K562 (cell line): ENCODE results near the gene PTAR1. TPM values are rescaled to one million over a fixed set of nuclear protein-coding genes. Genes with fewer than 3 reads are reported as not detected.
A peak's percentile ranks its signal among the peaks of the same experiment; 100 is the strongest.

Experiments used
- BCOR ChIP-seq: fragments of 450-650 bp; IDR thresholded peaks from 2 replicates; pipeline ENCODE4 v1.6.1; 2016
- CBFB ChIP-seq: sonication (generic); formaldehyde crosslinking; IDR thresholded peaks from 2 replicates; pipeline ENCODE4 v1.4.0; 2020; ENCODE audit warnings: mild to moderate bottlenecking, missing genetic modification reagents
- CHD7 ChIP-seq: fragments of 200-600 bp; sonication (generic); IDR thresholded peaks from one replicate; pipeline ENCODE4 v1.6.1; 2012; ENCODE audit warnings: mild to moderate bottlenecking, low read depth, low read length, inconsistent platforms
- CTBP1 ChIP-seq: fragments of 450-650 bp; IDR thresholded peaks from 2 replicates; pipeline ENCODE4 v1.6.1; 2016; ENCODE audit warnings: borderline replicate concordance
- ETS2 ChIP-seq: IDR thresholded peaks from 2 replicates; pipeline ENCODE4 v1.6.1; 2016; ENCODE audit warnings: borderline replicate concordance, missing genetic modification characterization, mild to moderate bottlenecking, moderate library complexity, missing compliant biosample characterization; ENCODE audit not compliant: poor library complexity, severe bottlenecking
- FOXK1 ChIP-seq: sonication (generic); formaldehyde crosslinking; IDR thresholded peaks from 2 replicates; pipeline ENCODE4 v1.8.0; 2022; ENCODE audit warnings: missing genetic modification reagents, mild to moderate bottlenecking, borderline replicate concordance
- FUS ChIP-seq: fragments of 200-400 bp; formaldehyde crosslinking; optimal IDR thresholded peaks from 2 replicates; pipeline ENCODE3; 2017; ENCODE audit warnings: low read depth, low read length
- HDAC1 ChIP-seq, 2 experiments: fragments of 450-650 bp; IDR thresholded peaks; 2 replicates each; pipeline ENCODE4 v1.6.1; 2016 to 2017; ENCODE audit warnings: inconsistent platforms in 1 of 2, mild to moderate bottlenecking in 1 of 2, moderate library complexity in 1 of 2
- HDAC2 ChIP-seq: fragments of 450-650 bp; IDR thresholded peaks from 2 replicates; pipeline ENCODE4 v1.6.1; 2016; ENCODE audit warnings: mild to moderate bottlenecking
- NCOR1 ChIP-seq: fragments of 450-650 bp; IDR thresholded peaks from 2 replicates; pipeline ENCODE4 v1.6.1; 2016; ENCODE audit warnings: mild to moderate bottlenecking, moderate library complexity
- TAF15 ChIP-seq: fragments of 200-400 bp; formaldehyde crosslinking; IDR thresholded peaks from 2 replicates; pipeline ENCODE4 v1.6.1; 2017; ENCODE audit warnings: mild to moderate bottlenecking, low read depth, low read length, moderate library complexity
- TRIM25 ChIP-seq: fragments of 450-650 bp; IDR thresholded peaks from 2 replicates; pipeline ENCODE4 v1.7.0; 2016; ENCODE audit warnings: borderline replicate concordance
- ZNF512 ChIP-seq: IDR thresholded peaks from 2 replicates; pipeline ENCODE4 v1.6.1; 2016; ENCODE audit warnings: missing genetic modification characterization, missing compliant biosample characterization
- polyA plus RNA-seq, 8 experiments: library from polyadenylated mRNA; depleted of rRNA in 4 of 8; stranded (reverse) in 5 of 8; unstranded in 3 of 8; fragments of >200 nt; fragmentation: Nextera tagmentation in 2 of 8; fragmentation: Illumina TruSeq in 1 of 8; extraction: Ambion mirVana in 2 of 8; extraction: Trizol in 1 of 8; gene quantifications; 2 replicates each; pipeline versions ENCODE4 v1.2.1 to v1.2.3, GENCODE V29; 2011 to 2014; ENCODE audit warnings: inconsistent platforms in 1 of 8, missing spikeins in 1 of 8
- total RNA-seq, 7 experiments: library from RNA; depleted of rRNA in 6 of 7; stranded (reverse); fragments of >200 nt in 6 of 7; fragmentation: Illumina TruSeq in 2 of 7; extraction: Trizol in 2 of 7; gene quantifications; 2 replicates each; pipeline versions ENCODE4 v1.2.1 to v1.2.3, GENCODE V29; 2011 to 2021; ENCODE audit warnings: low replicate concordance in 1 of 7

PTAR1 gene
- total and polyA plus RNA-seq, 9 of the 15 experiments (the other 6 are each of a cell fraction or from before 2014, with no cell fraction given): 10.1 to 48.0 (median 28.0) TPM

GRCh38 chr9:69759421-69760277 lies at the start of gene PTAR1 (continued):
- TF ChIP-seq CHD7: no peak
- TF ChIP-seq ZNF512 (tag): no peak
- TF ChIP-seq NCOR1: no peak
- TF ChIP-seq HDAC1 (IDR thresholded peaks at IDR 0.05): no peak
- TF ChIP-seq TRIM25: no peak
- peak; percentile 67; the same call in 1 of the 2 replicates for TF ChIP-seq CTBP1
- no peak for TF ChIP-seq FUS
- TF ChIP-seq ETS2 (tag): no peak
- no peak for TF ChIP-seq FOXK1 (CRISPR knock-in tag)
- TF ChIP-seq TAF15: no peak
- no peak for TF ChIP-seq HDAC2
- no peak for TF ChIP-seq BCOR
- no peak for TF ChIP-seq CBFB (CRISPR knock-in tag)
